Measurements from ENCODE around the gene OR51B4. TPM values are rescaled to one million over a fixed set of nuclear protein-coding genes. Genes with fewer than 3 reads are reported as not detected.

OR51B4 gene, protein sequence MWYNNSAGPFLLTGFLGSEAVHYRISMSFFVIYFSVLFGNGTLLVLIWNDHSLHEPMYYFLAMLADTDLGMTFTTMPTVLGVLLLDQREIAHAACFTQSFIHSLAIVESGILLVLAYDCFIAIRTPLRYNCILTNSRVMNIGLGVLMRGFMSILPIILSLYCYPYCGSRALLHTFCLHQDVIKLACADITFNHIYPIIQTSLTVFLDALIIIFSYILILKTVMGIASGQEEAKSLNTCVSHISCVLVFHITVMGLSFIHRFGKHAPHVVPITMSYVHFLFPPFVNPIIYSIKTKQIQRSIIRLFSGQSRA
- total RNA-seq: not detected
- long read RNA-seq: 0 reads

DNA sequence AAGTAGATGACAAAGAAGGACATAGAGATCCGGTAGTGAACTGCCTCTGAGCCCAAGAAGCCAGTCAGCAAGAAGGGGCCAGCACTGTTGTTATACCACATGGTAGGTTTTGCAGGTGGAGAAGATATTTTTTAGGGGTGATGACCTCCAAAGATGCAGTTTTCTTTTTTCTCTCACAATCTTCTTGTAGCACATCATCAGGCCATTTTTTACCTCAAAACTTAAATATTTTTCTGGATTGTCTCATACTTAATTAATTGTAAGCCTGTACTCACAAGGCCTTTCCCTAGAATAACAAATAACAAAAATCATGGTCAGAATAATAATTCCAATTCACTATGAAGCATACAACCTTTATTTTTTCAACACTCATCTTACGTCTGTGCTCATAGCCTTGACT lies at the start of gene OR51B4:
Gene OR51B4 (minus strand): TSS at position 101 of the 400 bp plus-strand sequence. CDS start 0 bp downstream, at position 101.
- ATAC-seq: no peak

DNA sequence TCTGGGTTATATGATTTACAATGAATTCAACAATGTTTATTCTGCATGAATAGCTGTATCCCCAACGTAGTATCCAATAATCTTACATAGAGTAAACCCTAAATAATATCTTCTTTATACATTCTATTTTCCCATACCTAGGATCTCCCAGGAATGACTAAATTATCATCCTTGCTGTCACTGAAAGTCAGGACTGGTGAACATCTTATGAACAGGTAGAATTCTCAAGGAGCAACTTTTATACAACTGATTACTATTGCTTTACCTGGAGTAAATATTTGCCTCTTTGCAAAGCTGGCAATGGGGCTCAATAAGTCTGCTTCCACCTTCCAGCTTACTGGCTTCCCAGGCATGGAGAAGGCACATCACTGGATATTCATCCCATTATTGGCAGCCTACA lies 49.5 kb upstream of the OR51B4 start, which contains the start of gene OR51B6:
Gene OR51B6 (plus strand): TSS at position 301 of the 400 bp plus-strand sequence. CDS start 0 bp downstream, at position 301.
- DNase-seq (no peak), ATAC-seq (no peak)
- H3K4me1 ChIP-seq: no peaks in the 10 kb centered on the region
- intact Hi-C loops (cut with DNase I): no loop called here
- H3K4me3 ChIP-seq: no peak within 1 kb of the TSS
- no peaks in the 10 kb centered on the region for H3K9me3 ChIP-seq
- TF ChIP-seq, protein P1, sequence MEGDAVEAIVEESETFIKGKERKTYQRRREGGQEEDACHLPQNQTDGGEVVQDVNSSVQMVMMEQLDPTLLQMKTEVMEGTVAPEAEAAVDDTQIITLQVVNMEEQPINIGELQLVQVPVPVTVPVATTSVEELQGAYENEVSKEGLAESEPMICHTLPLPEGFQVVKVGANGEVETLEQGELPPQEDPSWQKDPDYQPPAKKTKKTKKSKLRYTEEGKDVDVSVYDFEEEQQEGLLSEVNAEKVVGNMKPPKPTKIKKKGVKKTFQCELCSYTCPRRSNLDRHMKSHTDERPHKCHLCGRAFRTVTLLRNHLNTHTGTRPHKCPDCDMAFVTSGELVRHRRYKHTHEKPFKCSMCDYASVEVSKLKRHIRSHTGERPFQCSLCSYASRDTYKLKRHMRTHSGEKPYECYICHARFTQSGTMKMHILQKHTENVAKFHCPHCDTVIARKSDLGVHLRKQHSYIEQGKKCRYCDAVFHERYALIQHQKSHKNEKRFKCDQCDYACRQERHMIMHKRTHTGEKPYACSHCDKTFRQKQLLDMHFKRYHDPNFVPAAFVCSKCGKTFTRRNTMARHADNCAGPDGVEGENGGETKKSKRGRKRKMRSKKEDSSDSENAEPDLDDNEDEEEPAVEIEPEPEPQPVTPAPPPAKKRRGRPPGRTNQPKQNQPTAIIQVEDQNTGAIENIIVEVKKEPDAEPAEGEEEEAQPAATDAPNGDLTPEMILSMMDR (IDR thresholded peaks at IDR 0.05): no peak
- no peaks in the 10 kb centered on the region for H3K36me3 ChIP-seq
- H3K27ac ChIP-seq: no peak within 1 kb of the TSS
- H3K27me3 ChIP-seq (ENCODE audit: low read depth): no peaks in the 10 kb centered on the region

More for the DNA sequence above, at the start of gene OR51B4:
- Histone ChIP-seq H3K9me3 (no peaks in the 10 kb centered on the region), H3K4me3 (no peak within 1 kb of the TSS), H3K4me1 (no peaks in the 10 kb centered on the region), H3K27ac (no peak within 1 kb of the TSS), H3K27me3 (ENCODE audit: low read depth) (no peaks in the 10 kb centered on the region), H3K36me3 (no peaks in the 10 kb centered on the region)
- DNase-seq: no peak
- intact Hi-C loops (cut with DNase I): no loop called here
- TF ChIP-seq, protein P1 (IDR thresholded peaks at IDR 0.05): no peak

DNA sequence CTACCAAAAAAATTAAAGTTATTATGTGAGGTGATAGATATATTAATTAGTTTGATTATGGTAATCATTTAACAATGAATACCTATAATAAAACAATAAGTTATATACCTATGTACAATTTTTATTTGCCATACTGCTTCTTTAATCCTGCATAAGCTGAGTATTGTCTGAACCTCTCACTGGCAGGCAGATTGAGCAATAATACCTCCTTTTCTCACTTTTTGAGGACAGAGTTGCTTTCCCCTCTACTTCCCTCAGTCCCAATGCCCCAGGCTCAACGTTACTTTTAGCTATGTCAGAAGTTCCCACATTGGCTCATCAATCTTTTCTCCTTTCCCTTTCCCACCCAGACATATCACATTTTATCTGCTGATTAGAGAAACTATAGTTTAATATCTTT lies 47.8 kb upstream of the OR51B4 start:
- Histone ChIP-seq H3K36me3 (no peaks in the 10 kb centered on the region), H3K4me1 (no peaks in the 10 kb centered on the region), H3K27me3 (ENCODE audit: low read depth) (no peaks in the 10 kb centered on the region), H3K27ac (no peak overlapping the region), H3K4me3 (no peak overlapping the region), H3K9me3 (no peaks in the 10 kb centered on the region)
- intact Hi-C loops (cut with DNase I): no loop called here
- TF ChIP-seq, protein P1 (IDR thresholded peaks at IDR 0.05): no peak
- ATAC-seq: no peak
- no peak for DNase-seq

DNA sequence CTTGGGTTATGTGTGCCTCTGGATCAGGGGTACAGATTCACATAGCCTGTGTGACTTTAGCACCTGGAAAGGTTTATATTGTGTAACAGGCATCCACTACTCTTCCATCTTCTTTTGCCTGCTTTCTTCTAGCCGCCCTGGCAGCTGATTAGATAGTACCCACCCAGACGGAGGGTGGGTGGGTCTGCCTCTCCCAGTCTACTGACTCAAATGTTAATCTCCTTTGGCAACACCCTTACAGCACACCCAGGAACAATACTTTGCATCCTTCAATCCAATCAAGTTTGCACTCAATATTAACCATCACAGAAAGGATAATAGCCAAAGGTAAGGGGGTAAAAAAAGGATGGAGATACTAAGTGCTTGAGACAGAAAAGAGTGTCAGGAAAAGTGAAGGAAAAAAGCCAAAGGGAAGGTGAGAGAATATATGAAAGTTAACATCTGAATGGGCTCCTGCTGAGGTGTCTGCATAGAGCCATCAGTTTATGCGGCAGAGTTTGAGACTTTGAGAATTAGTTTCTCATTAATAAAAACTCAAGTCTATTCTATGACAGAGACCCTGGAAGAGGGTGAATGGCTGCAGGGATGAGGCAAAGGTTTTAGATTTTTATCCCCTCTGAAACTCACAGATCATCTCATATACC lies 46.9 kb upstream of the OR51B4 start:
- TF ChIP-seq, protein P1 (IDR thresholded peaks at IDR 0.05): no peak
- no peak for DNase-seq
- H3K4me1 ChIP-seq: no peaks in the 10 kb centered on the region
- no peak for ATAC-seq
- no peak overlapping the region for H3K27ac ChIP-seq
- no peak overlapping the region for H3K4me3 ChIP-seq
- no peaks in the 10 kb centered on the region for H3K36me3 ChIP-seq
- H3K9me3 ChIP-seq: no peaks in the 10 kb centered on the region
- H3K27me3 ChIP-seq (ENCODE audit: low read depth): no peaks in the 10 kb centered on the region
- intact Hi-C loops (cut with DNase I): no loop called here

DNA sequence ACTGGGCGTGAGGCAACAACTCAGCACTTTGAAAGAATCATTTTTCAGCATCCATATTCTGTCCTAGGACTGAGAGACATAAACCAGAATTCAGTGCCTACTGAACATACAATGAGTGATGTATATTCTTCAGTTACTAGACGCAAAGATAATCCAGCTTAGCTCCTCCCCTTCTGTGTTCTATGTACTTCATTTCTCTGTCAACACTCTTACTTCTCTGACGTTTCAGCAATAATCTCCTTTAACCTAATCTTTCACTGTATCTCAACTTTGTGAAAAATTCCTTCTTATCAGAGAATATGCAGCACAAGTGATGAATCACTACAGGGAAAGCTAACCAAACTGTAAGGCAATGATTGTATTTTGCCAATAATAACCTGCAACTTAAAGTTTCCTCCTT lies 44.1 kb upstream of the OR51B4 start:
- H3K27me3 ChIP-seq (ENCODE audit: low read depth): no peaks in the 10 kb centered on the region
- H3K36me3 ChIP-seq: no peaks in the 10 kb centered on the region
- no peak for DNase-seq
- no peak overlapping the region for H3K4me3 ChIP-seq
- no peak overlapping the region for H3K27ac ChIP-seq
- no peaks in the 10 kb centered on the region for H3K4me1 ChIP-seq
- TF ChIP-seq, protein P1 (IDR thresholded peaks at IDR 0.05): no peak
- H3K9me3 ChIP-seq: no peaks in the 10 kb centered on the region
- intact Hi-C loops (cut with DNase I): no loop called here
- ATAC-seq: no peak
